Muscle of leg (tissue), 11 donors: ENCODE data around the gene RCBTB1. TPM values are rescaled to one million over a fixed set of nuclear protein-coding genes. Genes with fewer than 3 reads are reported as not detected.
"Not testable (repeated sequence)": the region's sequence is repeated elsewhere in the genome, so short reads cannot be mapped to it uniquely, and the experiment has no call there.

Experiments
- DNase-seq: peaks from one replicate; pipeline ENCODE4 v3.0.0; 2013
- H3K27ac ChIP-seq: one replicate; pipeline ENCODE4 v1.5.1; 2013; ENCODE audit warnings: mild to moderate bottlenecking, low read length, control low read depth
- H3K27me3 ChIP-seq: one replicate; pipeline ENCODE4 v1.6.1; 2013; ENCODE audit warnings: low read length; ENCODE audit not compliant: control insufficient read depth, insufficient read depth
- H3K36me3 ChIP-seq: one replicate; pipeline ENCODE4 v1.6.1; 2013; ENCODE audit warnings: low read length; ENCODE audit not compliant: control insufficient read depth, insufficient read depth
- H3K4me1 ChIP-seq: one replicate; pipeline ENCODE4 v1.6.1; 2013; ENCODE audit warnings: low read length; ENCODE audit not compliant: control insufficient read depth, insufficient read depth
- H3K4me3 ChIP-seq: one replicate; pipeline ENCODE4 v1.5.1; 2013; ENCODE audit warnings: low read length, control low read depth
- H3K9me3 ChIP-seq: replicated peaks from 2 replicates; pipeline ENCODE4 v1.6.1; 2013; ENCODE audit warnings: low read depth, low read length; ENCODE audit not compliant: control insufficient read depth
- WGBS: methylation state at CpG from one replicate; pipeline ENCODE4 v1.1.5; 2013; ENCODE audit warnings: missing lambda C conversion rate; ENCODE audit not compliant: insufficient coverage; 5-methylcytosine and 5-hydroxymethylcytosine counted together
- polyA plus RNA-seq, 8 donors: library from polyadenylated mRNA; unstranded; fragments of 120-200 nt; gene quantifications; one replicate each; pipeline versions ENCODE4 v1.2.1 to v1.2.3, GENCODE V29; 2013; ENCODE audit warnings: inconsistent platforms in 1 of 8, low replicate concordance in 1 of 8; ENCODE audit not compliant: insufficient read length in 8 of 8, insufficient read depth in 1 of 8
- total RNA-seq: library from RNA; stranded (reverse); fragments of 120-200 nt; gene quantifications from one replicate; pipeline ENCODE4 v1.2.4, GENCODE V29; 2013

The RCBTB1 gene
- total and polyA plus RNA-seq, 9 donors, result 10.8 to 24.9 (median 19.1) TPM

DNA sequence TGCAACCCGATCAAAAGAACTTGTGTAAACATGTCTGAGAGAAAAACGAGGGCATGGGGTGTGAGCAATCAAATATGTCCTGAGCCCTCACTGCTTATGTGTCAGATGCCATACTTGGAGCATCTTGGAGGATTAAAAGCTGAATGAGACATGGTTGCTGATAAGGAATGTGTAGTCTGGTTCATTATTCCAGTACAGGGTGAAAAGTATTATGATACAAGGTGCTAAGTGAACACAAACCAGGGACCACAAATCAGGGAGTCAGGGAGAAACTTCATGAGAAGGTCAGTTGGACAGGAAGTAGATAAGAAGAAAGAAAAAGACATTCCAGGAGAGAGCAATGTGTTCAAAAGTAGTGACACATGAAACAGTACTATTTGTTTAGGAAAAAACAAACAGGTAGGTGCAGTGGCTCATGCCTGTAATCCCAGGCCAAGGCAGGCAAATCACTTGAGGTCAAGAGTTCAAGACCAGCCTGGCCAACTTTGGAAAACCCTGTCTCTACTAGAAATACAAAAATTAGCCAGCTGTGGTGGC is 2.0 kb upstream of the RCBTB1 start:
- no peak for DNase-seq
- H3K4me1 ChIP-seq, result peaks cover 7% of the 10 kb centered on the region
- 69% methylated on average over 2 of the region's 2 CpGs for WGBS

DNA sequence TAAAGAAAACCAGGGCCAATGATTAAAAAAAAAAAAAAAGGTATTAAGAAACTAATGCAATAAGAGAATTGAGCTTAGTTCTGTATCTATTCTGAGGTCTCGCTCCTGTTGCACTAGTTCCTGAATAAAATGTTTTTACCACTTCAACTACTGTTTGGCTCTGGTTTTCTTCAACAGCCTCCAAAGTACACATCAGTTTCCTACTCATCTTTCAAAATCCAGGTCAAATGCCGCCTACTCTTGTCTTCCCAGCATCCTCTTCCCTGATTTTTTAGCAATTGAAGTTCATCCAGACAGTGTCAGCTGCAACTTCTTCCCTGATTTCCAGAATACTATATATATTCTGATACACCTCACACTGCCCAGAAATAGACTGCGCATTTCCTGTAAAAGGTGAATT is 1.4 kb upstream of the RCBTB1 start:
- peaks cover 7% of the 10 kb centered on the region for H3K4me1 ChIP-seq
- no peak overlapping the region for H3K4me3 ChIP-seq
- H3K36me3 ChIP-seq, result no peaks in the 10 kb centered on the region
- no peak overlapping the region for H3K27ac ChIP-seq
- H3K9me3 ChIP-seq, result no peaks in the 10 kb centered on the region
- DNase-seq, result no peak
- H3K27me3 ChIP-seq, result no peaks in the 10 kb centered on the region
- WGBS, result 100% methylated on average over 1 of the region's 3 CpGs

More for the DNA sequence above, 2.0 kb upstream of the RCBTB1 start:
- Histone ChIP-seq H3K4me3 (no peak overlapping the region), H3K27me3 (no peaks in the 10 kb centered on the region), H3K27ac (no peak overlapping the region), H3K9me3 (no peaks in the 10 kb centered on the region), H3K36me3 (no peaks in the 10 kb centered on the region)

DNA sequence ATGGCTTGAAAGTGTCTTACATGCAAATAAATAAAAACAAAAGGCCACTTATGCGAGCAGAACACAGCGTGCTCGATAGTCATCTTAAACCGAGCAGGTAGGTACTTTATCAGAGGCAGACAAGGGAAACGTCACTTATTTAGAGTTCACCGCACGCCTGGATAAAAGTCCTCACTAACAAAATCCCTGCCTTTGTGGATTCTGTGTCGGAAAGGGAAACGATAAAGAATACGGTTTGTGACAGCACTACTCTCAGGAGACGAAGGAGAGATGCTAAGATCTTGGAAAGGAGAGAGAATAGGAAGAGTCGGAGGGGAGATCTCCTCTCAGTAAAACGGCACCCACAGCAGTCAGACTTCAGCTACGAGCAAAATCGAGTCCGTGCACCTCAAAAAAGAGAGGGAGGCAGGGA is 581 bp downstream of the RCBTB1 start:
- no peak overlapping the region for H3K27ac ChIP-seq
- DNase-seq, result peak; percentile 23
- 5% methylated on average over 9 of the region's 16 CpGs for WGBS

DNA sequence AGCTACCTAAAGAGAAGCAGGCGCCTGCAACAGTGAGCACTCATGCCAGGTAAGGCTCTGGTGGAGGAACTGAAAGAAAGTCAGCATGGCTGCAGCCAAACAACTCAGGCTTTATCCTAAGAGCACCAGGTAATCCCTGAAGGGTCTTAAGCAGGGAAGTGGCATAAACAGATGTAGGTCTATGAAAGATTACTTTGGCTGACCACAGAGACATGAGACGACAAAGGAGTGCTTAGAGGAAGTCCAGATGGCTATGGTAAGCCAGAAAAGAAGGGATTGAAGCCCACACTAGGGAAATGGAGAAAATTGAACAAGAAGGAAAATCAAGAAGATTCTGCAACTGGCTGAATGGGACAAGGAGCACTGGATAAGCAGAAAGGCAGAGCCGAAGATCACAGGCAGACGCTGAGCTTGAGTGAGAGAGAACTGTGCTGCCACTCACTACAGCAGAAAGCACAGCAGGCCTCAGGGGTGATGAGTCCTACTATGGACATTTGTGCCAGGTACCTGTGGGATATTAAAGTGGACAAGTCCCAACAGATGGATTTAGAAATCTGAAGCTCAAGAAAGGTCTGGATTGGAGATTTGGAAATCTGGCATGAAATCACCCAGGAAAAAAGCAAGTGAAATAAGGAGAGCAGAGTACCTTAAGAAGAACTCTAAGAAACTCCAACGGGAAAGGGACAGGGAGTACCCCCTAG is 4.2 kb downstream of the RCBTB1 start:
- Histone ChIP-seq H3K27ac (no peak overlapping the region), H3K9me3 (no peaks in the 10 kb centered on the region), H3K36me3 (peaks cover 3% of the 10 kb centered on the region), H3K4me3 (no peak overlapping the region), H3K4me1 (peaks cover 7% of the 10 kb centered on the region), H3K27me3 (no peaks in the 10 kb centered on the region)
- no peak for DNase-seq
- WGBS, result 72% methylated on average over 5 of the region's 5 CpGs

More for the DNA sequence above, 581 bp downstream of the RCBTB1 start:
- H3K4me1 ChIP-seq, result peaks cover 7% of the 10 kb centered on the region
- H3K27me3 ChIP-seq, result no peaks in the 10 kb centered on the region
- H3K9me3 ChIP-seq, result no peaks in the 10 kb centered on the region
- H3K4me3 ChIP-seq, result peak overlapping the region; percentile 73
- H3K36me3 ChIP-seq, result peaks cover 3% of the 10 kb centered on the region

DNA sequence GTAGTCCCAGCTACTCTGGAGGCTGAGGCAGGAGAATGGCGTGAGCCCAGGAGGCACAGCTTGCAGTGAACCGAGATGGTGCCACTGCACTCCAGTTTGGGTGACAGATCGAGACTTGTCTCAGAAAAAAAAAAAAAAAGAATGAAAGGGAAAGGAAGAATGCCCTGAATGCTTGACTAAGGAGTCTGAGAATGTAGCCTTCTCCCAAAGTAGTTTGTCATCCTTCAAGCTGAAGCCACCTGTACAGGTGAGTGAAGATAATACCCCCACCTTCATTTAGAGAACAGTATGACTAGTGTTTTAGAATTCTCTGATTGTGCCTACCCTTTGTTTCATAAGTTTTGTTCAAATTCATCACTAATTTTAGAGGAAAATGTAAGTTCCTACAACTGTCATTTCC is 5.9 kb downstream of the RCBTB1 start:
- Histone ChIP-seq H3K27ac (no peak overlapping the region), H3K4me3 (no peak overlapping the region), H3K27me3 (no peaks in the 10 kb centered on the region), H3K36me3 (peaks cover 3% of the 10 kb centered on the region), H3K4me1 (peaks cover under 1% of the 10 kb centered on the region), H3K9me3 (no peaks in the 10 kb centered on the region)
- 96% methylated on average over 3 of the region's 3 CpGs for WGBS
- no peak for DNase-seq

DNA sequence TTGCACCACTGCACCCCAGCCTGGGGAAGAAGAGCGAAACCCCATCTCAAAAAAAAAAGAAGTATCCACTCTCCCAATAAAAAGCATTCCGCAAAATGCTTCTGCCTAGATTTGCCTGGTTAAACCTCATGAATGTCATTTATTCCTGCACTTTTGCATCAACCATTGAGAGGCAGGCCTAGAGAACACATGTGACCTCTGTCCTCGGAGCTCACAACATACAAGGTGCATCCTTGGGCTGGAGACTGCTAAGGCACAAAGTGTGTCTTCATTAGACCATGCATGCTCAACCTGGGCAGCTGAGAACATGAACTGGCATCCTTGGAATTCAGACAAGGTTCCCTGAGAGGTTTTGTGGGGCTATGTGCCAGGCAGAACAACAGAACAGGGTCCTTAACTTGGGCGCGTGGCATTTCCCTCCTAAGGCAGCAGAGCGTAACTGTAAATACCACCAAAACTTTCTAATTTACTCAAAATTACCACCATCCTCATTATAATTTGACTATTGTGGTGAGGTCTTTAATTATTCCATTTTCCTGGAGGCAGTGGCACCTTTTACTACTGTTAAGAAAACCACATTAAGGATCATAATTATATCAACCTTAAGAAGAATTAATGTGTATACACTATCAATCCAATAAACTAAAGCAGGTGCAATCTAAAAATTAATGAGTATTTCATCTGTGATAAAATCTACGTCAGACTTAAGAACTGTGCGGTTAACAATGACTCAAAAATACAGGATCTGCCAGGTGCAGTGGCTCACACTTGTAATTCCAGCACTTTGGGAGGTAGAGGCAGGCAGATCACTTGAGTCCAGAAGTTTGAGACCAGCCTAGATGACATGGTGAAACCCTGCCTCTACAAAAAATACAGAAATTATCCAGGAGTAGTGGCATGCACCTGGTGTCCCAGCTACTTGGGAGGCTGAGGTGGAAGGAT is 13.8 kb downstream of the RCBTB1 start:
- WGBS, result 90% methylated on average over 4 of the region's 8 CpGs
- H3K36me3 ChIP-seq, result peaks cover 2% of the 10 kb centered on the region
- no peak overlapping the region for H3K27ac ChIP-seq
- H3K27me3 ChIP-seq, result no peaks in the 10 kb centered on the region
- no peak for DNase-seq
- no peaks in the 10 kb centered on the region for H3K4me1 ChIP-seq
- no peaks in the 10 kb centered on the region for H3K9me3 ChIP-seq
- H3K4me3 ChIP-seq, result no peak overlapping the region

DNA sequence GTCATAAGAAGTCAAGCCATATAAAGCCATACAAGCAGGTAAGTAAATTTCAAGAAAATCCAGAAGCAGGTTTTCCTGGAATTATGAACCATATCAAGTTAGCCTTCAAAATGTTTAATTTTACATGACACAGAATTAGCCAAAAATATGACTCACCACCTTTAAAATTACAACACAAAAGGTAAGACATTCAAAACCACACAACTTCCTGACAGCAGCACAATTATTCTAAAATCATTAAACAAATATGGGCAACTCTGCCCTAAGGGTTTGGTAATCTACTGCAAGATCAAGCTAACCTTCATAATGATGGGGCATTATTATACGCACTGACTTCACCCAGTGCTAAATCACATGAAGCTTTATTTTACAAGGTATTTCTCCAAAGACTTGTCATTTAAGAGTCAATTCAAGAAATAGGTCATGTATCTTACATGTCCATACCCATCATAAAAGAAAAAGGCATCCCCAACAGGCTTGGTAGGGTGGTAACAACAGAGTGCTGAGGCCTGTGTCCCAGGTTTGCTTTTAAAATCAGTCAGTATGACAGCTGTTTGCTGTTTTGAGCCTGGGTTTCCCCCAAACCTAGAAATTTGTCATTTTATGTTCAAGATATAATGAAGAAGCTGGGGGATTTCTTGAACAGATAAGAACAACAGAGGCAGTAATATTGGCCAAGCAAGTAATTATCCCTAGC is 15.2 kb downstream of the RCBTB1 start:
- DNase-seq, result no peak
- Histone ChIP-seq H3K27me3 (no peaks in the 10 kb centered on the region), H3K4me1 (no peaks in the 10 kb centered on the region), H3K4me3 (no peak overlapping the region), H3K27ac (no peak overlapping the region), H3K9me3 (no peaks in the 10 kb centered on the region), H3K36me3 (peaks cover 2% of the 10 kb centered on the region)
- WGBS, result no CpG with 5 or more reads among the region's 1 CpG

DNA sequence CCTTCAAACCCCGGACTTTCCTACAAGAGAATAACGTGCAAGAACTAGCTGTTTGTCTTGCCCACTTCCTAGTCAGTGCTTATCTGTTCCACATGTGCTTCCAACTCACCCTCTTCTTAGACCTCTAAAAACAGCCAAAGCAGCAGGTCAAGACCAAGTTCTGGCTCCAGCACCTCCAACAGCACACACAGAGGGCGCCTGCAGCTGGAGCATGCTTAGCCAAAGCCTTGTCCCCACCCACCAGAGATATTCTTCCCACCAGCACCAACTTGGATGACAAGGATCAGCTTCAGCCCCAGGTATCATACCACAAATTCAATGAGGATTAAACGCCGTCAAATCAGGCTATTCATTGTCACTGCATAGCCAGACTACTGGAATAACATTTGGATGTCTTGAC is 17.9 kb downstream of the RCBTB1 start:
- peaks cover 8% of the 10 kb centered on the region for H3K36me3 ChIP-seq
- no peak overlapping the region for H3K4me3 ChIP-seq
- no peaks in the 10 kb centered on the region for H3K9me3 ChIP-seq
- H3K4me1 ChIP-seq, result no peaks in the 10 kb centered on the region
- DNase-seq, result no peak
- H3K27me3 ChIP-seq, result no peaks in the 10 kb centered on the region
- no peak overlapping the region for H3K27ac ChIP-seq
- 83% methylated on average over 3 of the region's 5 CpGs for WGBS

DNA sequence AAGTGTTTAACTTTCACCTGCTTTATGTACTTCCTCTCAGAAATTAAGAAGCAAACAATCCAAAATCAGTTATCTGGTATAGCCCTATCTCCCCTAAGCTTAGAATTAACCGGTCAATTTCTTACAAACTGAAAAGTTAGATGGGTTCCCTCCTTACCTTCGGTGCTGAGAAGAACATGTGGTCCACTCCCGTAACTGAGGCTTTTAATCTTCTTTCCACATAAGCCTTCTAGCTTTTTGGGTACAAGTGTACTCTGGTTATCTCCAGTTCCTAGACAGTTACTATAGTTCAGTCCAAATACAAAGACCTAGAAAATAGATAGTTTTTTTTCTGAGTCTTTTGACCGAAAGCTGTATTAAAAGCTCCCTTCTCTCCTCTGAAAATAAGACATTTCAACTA is 18.9 kb downstream of the RCBTB1 start:
- H3K27ac ChIP-seq, result no peak overlapping the region
- H3K4me3 ChIP-seq, result no peak overlapping the region
- no peaks in the 10 kb centered on the region for H3K4me1 ChIP-seq
- H3K9me3 ChIP-seq, result no peaks in the 10 kb centered on the region
- no peak for DNase-seq
- H3K36me3 ChIP-seq, result peaks cover 8% of the 10 kb centered on the region
- 87% methylated on average over 2 of the region's 4 CpGs for WGBS
- no peaks in the 10 kb centered on the region for H3K27me3 ChIP-seq

DNA sequence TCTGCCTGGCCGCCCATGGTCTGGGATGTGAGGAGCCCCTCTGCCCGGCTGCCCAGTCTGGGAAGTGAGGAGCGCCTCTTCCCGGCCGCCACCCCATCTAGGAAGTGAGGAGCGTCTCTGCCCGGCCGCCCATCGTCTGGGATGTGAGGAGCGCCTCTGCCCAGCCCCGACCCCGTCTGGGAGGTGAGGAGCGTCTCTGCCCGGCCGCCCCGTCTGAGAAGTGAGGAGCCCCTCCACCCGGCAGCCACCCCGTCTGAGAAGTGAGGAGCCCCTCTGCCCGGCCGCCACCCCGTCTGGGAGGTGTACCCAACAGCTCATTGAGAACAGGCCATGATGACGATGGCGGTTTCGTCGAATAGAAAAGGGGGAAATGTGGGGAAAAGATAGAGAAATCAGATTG is 19.9 kb downstream of the RCBTB1 start:
- not testable (repeated sequence) for H3K4me1 ChIP-seq, H3K27ac ChIP-seq, H3K9me3 ChIP-seq, DNase-seq, H3K27me3 ChIP-seq, H3K4me3 ChIP-seq
- WGBS, result 94% methylated on average over 7 of the region's 25 CpGs
- peaks cover 10% of the 10 kb centered on the region for H3K36me3 ChIP-seq
